Limb (tissue), 2 donors: ENCODE results near the gene GRK6.

ENCODE experiments used
- DNase-seq, 2 donors: peaks; one replicate each; pipeline ENCODE4 v3.0.0-alpha.2; 2016; ENCODE audit errors: extremely low spot score in 2 of 2

Gene GRK6

DNA sequence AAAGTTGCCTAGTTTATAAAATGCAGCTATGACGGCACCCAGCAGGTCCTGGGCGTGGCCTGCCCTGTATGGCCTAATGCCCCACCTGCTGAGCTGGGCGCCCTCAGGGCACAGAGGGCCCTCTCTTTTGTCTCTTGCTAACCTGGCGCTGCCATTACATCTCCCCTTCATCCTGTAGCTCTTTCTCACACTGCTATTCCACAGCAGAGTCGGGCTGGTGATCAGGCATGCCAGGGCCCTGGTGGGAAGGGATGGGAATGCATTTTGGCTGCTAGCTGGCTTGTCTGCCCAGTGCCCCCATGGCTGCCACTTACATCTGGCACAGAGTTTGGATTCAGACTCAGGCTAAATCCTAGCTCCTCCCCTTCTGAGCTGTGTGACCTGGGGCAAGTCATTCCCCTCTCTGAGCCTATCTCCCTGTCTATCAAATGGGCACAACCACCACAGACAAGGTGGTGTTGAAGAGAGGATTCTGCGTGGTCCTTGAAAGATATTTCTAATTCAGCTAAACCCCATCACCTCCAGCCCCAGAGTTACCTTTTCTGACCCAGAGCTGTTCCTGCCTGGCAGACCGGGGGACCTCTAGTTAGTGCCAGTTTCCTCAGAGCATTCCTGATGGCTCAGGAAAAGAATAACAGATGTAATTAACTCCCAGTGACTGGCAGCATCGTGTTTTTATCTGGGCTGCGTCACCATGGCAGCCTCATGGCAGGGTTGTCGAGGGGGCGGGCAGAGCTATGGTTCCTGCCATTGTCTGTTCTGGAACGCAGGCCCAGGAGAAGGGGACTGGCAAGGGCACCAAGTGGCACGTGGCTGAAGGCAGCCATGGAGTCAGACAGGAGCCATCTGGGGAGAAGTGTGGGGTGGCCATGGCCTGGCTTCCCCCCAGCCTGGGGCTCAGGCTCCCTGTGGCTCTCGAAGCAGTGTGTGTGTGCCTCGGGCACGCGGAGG, 26.5 kb downstream of the GRK6 start:
- DNase-seq, result no peak

- no peak for DNase-seq
These were observed 27.4 kb downstream of the GRK6 start for GRCh38 chr5:177453852-177454396.

DNA sequence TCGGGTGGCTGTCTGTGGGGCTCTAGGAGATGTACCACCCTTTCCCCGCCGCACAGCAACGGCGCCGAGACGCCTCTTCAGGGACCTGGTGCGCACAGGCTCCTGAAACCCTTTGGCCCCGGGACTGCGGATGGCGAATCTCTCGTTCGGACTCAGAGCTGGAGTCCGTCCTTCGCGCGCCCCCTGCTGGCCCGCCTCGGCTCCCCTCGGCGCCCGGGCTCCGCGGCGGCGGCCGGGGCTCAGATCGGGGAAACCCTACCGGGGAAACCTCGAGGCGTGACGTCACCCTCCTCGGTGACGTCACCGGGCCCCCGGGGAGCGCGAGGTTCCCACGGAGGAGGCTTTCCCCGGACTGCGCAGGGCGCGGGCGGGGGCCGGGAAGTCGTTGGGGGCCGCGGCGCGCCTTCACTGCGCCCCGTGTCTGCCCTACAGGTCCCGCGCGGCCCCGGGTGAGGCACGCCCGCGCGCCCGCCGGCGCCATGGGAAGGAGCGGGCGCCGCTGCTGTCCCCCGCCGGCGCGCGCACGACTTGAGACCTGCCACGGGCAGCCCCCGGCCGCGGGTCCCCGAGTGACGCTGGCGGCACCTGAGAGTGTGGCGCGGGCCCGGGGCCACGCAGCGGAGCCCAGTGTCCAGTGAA, 28.0 kb downstream of the GRK6 start:
- peak; percentile 86 to 97 for DNase-seq

DNA sequence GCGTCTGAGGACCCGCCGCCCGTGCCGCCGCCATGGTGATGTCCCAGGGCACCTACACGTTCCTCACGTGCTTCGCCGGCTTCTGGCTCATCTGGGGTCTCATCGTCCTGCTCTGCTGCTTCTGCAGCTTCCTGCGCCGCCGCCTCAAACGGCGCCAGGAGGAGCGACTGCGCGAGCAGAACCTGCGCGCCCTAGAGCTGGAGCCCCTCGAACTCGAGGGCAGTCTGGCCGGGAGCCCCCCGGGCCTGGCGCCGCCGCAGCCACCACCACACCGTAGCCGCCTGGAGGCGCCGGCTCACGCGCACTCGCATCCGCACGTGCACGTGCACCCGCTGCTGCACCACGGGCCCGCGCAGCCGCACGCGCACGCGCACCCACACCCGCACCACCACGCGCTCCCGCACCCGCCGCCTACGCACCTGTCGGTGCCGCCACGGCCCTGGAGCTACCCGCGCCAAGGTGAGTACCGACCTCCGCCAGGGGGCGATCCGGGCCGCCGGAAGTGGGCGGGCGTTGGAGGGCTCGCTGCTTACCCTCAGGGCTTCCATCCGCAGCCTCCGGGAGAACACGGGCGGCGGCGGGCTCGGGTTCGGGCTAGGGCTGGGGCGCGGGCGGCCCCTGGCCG, 28.7 kb downstream of the GRK6 start:
- DNase-seq, result peak; percentile 55 to 92

DNA sequence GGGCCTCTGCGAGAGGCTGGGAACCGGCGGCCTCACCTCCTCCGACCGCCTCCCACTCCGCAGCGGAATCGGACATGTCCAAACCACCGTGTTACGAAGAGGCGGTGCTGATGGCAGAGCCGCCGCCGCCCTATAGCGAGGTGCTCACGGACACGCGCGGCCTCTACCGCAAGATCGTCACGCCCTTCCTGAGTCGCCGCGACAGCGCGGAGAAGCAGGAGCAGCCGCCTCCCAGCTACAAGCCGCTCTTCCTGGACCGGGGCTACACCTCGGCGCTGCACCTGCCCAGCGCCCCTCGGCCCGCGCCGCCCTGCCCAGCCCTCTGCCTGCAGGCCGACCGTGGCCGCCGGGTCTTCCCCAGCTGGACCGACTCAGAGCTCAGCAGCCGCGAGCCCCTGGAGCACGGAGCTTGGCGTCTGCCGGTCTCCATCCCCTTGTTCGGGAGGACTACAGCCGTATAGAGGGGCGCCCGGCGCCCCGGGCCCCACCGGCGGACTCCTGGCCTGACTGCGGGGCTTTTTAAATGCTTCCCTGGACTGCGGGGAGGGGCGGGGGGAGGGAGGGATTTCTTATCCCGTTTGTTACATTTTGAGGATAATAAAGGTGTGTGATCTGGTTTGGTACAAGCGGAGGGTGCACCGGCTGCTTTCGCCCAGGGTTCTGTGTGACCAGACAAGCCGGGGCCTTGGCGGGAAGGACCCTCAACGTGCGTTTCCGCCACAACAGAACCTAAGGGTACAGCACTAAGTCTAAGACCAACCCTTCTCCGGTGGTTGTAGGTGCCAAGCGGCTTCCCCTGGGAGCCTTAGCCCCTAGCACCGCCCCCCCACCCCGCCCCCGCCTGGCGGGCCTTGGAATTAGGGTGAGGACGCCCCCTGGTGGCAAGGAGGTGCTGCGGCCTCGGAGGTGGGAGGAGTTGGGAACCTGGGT, 29.4 kb downstream of the GRK6 start:
- DNase-seq, result peak; percentile 84 to 97

DNA sequence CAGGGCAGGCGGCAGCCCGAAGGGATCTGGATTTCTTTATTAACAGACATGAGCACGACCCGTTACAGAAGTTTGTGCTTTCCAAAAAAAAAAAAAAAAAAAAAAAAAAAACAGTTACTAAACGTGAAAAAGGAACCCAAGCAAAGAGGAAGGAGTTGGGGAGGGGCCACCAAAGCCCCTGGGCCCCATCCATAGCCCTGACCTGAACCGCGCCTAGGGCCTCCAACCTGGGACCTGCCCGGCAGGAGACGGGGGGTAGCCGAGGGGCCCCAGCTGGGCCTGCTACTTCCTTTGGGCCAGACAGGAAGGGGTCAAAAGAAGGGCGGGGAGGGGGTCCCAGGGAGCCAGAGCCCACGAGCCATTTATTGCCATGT, 30.1 kb downstream of the GRK6 start:
- no peak for DNase-seq

- peak; percentile 83 to 88 for DNase-seq
These were observed 30.7 kb downstream of the GRK6 start for GRCh38 chr5:177456976-177457851.

DNA sequence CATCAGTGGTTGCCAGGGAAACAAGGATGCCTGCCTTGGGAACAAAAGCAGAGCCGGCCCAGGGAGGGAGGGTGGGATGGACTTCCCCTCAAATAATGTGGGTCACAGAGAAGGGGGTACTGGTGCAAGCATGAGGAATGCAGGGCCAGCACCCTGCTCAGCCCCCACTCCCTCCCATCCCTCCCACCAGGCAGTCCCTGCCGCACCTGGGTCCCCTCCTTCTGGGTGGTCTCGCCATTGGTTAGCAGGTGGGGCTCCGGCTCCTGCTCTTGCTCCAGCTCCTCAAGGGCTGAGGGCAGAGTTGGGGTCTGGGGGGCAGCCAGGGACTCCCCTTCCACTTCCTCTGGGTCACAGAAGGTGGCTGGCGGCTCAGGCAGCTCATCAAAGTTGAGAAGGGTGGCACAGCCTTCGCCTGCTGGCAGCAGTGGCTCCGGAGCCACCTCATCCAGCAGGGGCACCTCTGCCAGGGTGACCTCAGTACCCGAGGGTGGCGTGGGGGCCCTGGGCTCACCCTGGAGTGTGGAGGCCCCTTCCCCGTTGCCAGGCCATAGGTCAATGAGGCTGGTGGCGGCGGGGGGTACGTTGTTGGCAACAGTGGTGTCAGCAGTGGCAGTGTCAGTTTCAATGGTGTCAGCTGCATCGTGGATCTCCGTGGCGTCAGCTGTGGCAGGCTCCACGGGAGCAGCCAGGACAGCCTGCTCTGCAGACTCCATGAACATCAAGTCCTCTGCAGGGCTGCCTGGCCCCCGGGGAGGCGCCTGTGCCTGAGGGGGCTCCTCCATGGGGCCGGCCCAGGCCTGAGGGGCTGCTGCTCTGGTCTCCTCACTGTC, 31.6 kb downstream of the GRK6 start:
- peak in 1 of 2 donors; percentile 54 for DNase-seq

GRCh38 chr5:177458912-177459350, 32.5 kb downstream of the GRK6 start:
- no peak for DNase-seq

DNA sequence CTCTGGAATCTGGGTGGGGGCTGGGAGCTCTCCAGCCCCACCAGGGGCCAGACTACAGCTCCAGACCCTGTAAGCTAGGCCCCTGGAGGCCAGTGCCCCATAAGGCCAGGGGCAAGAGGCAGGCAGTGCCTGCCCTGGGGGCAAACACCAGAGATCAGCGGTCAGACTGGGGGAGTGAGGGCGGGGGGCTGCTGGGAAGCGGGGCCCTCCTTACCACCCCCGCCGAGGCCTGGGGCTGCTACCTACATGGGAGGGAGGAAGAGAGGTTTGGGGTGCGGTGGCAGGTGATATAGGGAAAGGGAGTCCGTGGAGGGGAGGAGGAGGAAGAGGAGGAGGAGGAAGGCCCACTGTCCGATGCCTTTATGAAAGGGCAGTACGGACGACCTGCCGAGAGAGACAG, 32.9 kb downstream of the GRK6 start:
- DNase-seq, result no peak

DNA sequence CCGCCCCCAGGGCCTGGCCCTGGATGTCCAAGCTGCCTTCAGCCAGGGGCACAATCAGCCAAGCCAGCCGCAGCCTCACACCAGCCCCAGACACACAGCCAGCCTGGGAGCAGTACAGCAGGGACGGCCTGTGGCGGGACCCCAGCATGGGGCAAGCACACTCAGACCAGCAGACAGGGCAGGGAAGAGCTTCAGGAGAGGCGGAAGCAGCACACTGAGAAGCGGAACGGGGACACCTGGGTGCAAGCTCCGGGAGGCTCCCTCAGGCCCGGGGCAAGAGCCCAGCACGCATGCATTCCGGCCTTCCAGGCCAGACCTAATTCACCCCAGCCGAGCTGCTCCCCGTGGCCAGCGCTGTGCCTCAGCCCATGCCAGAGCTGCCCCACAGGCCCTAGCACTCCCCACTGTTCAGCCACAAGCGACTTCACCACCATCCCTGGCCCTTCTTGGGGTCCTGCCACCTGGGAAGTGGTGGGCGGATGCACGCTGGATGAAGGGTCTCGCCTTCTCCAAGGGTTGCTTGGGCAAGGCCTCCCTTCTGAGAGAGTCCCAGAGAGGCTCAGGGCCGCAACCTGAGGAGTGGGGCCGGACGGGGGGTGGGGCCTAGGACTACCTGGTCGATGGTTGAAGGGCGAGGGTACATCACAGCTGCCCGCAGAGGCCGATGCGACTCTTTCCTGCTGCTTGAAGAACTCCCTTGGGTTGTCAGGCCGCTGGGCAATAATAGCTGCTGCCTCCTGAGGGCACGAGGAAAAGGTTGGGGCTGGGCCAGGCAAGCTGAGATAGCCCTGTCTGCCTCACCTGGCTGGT, 33.5 kb downstream of the GRK6 start:
- no peak for DNase-seq

- no peak for DNase-seq
These were observed 35.7 kb downstream of the GRK6 start for GRCh38 chr5:177462021-177462670.

DNA sequence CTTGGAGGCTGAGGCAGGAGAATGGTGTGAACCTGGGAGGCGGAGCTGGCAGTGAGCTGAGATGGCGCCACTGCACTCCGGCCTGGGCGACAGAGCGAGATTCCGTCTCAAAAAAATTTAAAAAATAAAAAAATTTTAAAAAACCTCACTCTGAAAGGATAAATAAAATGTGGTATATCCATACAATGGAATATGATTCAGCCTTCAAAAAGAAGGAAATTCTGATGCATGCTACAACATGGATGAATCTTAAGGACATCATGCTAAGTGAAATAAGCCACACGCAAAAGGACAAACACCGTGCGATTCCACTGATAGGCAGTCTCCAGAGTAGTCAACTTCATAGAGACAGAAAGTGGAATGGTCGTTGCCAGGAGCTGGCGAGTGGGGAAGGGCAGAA, 38.6 kb downstream of the GRK6 start:
- DNase-seq, result no peak

DNA sequence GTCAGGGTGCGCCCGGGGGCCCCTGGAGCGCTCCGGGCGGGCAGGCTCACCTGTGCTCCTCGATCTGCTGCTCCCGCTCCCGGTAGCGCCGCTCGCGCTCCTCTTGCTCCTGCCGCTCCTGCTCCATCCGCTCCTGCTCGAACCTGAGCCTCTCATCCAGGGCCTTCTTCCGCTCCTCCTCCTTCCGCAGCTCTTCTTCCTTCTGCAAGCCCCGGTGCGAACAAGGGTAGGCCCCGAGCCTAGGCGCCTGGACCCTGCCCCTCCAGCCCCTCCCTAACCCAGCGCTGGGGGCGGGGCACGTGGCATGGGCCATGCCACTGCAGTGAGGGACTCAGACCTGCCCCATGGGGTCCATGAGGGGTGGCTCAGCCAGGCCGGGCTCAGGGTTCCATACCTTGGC, 40.4 kb downstream of the GRK6 start:
- DNase-seq, result no peak

DNA sequence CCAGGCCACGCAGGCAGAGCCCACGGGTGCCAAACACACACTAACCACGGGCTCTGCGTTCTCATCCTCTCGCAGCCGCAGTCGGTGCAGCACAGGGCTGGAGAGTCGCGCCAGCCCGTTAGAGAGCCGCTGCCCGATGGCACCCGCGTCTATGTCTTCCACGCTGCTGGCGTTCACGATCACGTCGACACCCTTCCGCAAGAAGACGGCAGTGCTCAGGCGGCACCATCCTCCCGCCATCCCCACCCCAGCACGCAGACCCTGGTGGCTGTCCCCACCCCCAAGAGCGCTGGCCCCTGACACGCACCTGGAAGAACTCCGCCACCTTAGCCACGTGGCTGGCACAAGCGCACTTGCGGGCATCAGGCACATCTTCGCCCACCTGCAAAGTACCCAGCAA, 41.0 kb downstream of the GRK6 start:
- DNase-seq, result no peak

DNA sequence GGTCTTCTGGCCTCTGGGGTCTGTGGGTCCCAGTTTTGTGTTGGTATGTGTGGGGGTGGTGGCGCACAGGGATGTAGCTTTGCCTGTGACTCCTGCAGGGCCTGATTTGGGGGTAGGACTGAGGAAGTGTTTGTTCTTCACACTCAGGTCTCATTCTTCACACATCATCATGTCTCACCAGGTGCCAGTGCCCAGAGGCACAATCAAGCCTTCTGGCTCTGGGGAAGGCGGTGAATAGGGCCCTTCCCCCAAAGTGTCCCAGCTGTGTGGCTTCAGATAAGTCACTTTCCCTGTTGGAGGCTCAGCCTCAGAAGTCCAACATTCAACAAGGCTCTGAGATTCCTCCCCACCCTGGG, 41.8 kb downstream of the GRK6 start:
- no peak for DNase-seq

DNA sequence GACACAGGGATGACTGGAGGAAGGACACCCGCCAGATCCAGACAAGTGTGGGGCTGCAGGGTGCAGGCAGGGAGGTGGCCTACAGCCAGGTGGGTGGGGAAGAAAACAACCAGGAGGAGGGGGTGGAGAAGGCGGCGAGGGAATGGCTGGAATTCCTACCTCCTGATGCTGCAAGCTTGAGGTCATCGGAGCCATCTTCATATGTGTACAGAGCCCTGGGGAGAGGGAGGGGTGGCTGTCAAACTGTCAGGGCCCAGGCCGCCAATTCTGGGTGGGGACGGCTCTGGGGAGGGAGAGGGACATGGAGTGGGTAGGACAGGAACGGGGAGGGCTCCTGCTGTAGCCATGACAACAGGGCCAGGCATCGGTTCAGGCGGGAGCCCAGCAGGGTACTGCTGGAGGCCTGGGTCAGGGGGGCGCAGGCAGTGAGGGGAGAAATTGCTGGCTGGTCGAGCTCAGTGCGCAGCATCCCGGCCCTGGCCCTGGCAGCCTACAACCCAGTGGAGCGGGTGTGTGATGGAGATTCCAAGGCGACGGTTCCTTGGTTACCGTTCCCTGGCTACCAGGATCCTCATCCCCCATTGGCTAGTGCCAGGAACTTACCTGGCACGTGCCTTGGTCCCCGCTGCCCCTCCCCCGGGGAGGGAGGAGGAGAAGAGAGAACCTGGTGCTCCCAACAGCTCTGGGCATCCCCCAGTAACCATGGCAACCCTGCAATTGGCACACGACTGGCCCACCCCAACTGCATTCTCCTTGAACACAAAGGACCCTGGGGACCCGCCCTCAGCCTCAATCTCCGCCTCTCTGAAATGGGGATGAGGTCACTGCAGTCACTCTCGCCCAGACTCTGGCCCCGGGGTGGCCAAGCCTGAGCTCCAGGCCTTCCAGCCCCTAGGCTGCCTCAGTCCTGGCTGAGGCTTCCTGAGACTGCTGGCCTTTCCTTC, 42.5 kb downstream of the GRK6 start:
- DNase-seq, result no peak
